Testis (tissue), 2 donors: ENCODE data around the gene RAB3A.

Experiments used
- CTCF ChIP-seq, 3 experiments: fragments of 450-650 bp in 2 of 3; fragments of 200-600 bp in 1 of 3; sonication (generic) in 1 of 3; IDR thresholded peaks; one replicate each; pipeline ENCODE4 v1.5.1; 2016 to 2019; ENCODE audit warnings: antibody characterized with exemption in 3 of 3, mild to moderate bottlenecking in 2 of 3, moderate library complexity in 1 of 3
- POLR2A ChIP-seq: fragments of 450-650 bp; IDR thresholded peaks from one replicate; pipeline ENCODE4 v1.6.1; 2017; ENCODE audit warnings: antibody characterized with exemption, mild to moderate bottlenecking, moderate library complexity

- no peak for TF ChIP-seq POLR2A
- TF ChIP-seq CTCF (IDR thresholded peaks at IDR 0.05), result no peak
Observed at GRCh38 chr19:18211683-18212082, 7.8 kb upstream of the RAB3A start.
